ENCODE measurements around the gene TRIM31. TPM values are rescaled to one million over a fixed set of nuclear protein-coding genes. Genes with fewer than 3 reads are reported as not detected.

The TRIM31 gene
- total RNA-seq, 4 donors from 2014 or later = not detected

- TF ChIP-seq CTCF (IDR thresholded peaks at IDR 0.05) = no peak
- no peak for TF ChIP-seq POLR2A (IDR thresholded peaks at IDR 0.05)
- no peak for TF ChIP-seq POLR2AphosphoS5 (IDR thresholded peaks at IDR 0.05)
- no peak for TF ChIP-seq EP300 (IDR thresholded peaks at IDR 0.05)
- ATAC-seq = peak; percentile 16
- WGBS, 2 donors (ENCODE audit: low coverage in 1 of 2) = 59 to 61% methylated on average over 4 to 9 of the region's 11 CpGs
- Histone ChIP-seq H3K4me1 (no peaks in the 10 kb centered on the region), H3K4me3 (no peak overlapping the region), H3K9me3 (peaks cover 0 to 1% (median 0%) of the 10 kb centered on the region in 3 donors), H3K27ac (no peak overlapping the region), H3K36me3 (no peaks in the 10 kb centered on the region), H3K27me3 (peaks cover 92% of the 10 kb centered on the region)
Measured at GRCh38 chr6:30091577-30092381, 21.1 kb downstream of the TRIM31 start.

- 79 to 83% methylated on average over 3 to 4 of the region's 5 CpGs for WGBS, 2 donors (ENCODE audit: low coverage in 1 of 2)
- H3K27ac ChIP-seq = no peak overlapping the region
Measured at GRCh38 chr6:30087876-30088275, 25.0 kb downstream of the TRIM31 start.

GRCh38 chr6:30077218-30077617, 35.7 kb downstream of the TRIM31 start:
- Histone ChIP-seq H3K36me3 (no peaks in the 10 kb centered on the region), H3K4me3 (no peak overlapping the region), H3K4me1 (peaks cover 0 to 22% (median 18%) of the 10 kb centered on the region in 3 donors), H3K9me3 (no peaks in the 10 kb centered on the region), H3K27ac (no peak overlapping the region), H3K27me3 (peaks cover 79% of the 10 kb centered on the region)
- 32 to 46% methylated on average over 2 of the region's 4 CpGs for WGBS, 2 donors (ENCODE audit: low coverage in 1 of 2)
- ATAC-seq = no peak
- no peak for TF ChIP-seq CTCF (IDR thresholded peaks at IDR 0.05)
- TF ChIP-seq POLR2A (IDR thresholded peaks at IDR 0.05) = no peak
- no peak for TF ChIP-seq EP300 (IDR thresholded peaks at IDR 0.05)
- TF ChIP-seq POLR2AphosphoS5 (IDR thresholded peaks at IDR 0.05) = no peak

More at GRCh38 chr6:30087876-30088275, 25.0 kb downstream of the TRIM31 start:
- H3K36me3 ChIP-seq = no peaks in the 10 kb centered on the region
- TF ChIP-seq POLR2AphosphoS5 (IDR thresholded peaks at IDR 0.05) (no peak), CTCF (IDR thresholded peaks at IDR 0.05) (no peak), EP300 (IDR thresholded peaks at IDR 0.05) (no peak), POLR2A (IDR thresholded peaks at IDR 0.05) (no peak)
- H3K9me3 ChIP-seq = peaks cover 0 to 9% (median 0%) of the 10 kb centered on the region in 3 donors
- peaks cover 64% of the 10 kb centered on the region for H3K27me3 ChIP-seq
- no peak overlapping the region for H3K4me3 ChIP-seq
- no peaks in the 10 kb centered on the region for H3K4me1 ChIP-seq
- ATAC-seq = no peak

- no peak overlapping the region for H3K27ac ChIP-seq
- no peak for TF ChIP-seq POLR2AphosphoS5 (IDR thresholded peaks at IDR 0.05)
- peak in 1 of 4 experiments; percentile 14 for TF ChIP-seq CTCF (IDR thresholded peaks at IDR 0.05)
- H3K4me1 ChIP-seq = peaks cover 0 to 30% (median 18%) of the 10 kb centered on the region in 3 donors
- H3K36me3 ChIP-seq = no peaks in the 10 kb centered on the region
- ATAC-seq = no peak
- H3K4me3 ChIP-seq = no peak overlapping the region
- WGBS, 2 donors (ENCODE audit: low coverage in 1 of 2) = 36 to 61% methylated on average over 6 of the region's 22 CpGs
- H3K27me3 ChIP-seq = peaks cover 90% of the 10 kb centered on the region
- H3K9me3 ChIP-seq = no peaks in the 10 kb centered on the region
Measured at GRCh38 chr6:30075790-30076732, 36.8 kb downstream of the TRIM31 start.

All from gastroesophageal sphincter (tissue), 4 donors.